Activated gamma-delta T cell treated with anti-CD3 and anti-CD28 coated beads, Interleukin-2, amount 50 U/mL, for 16 hours (primary cell): ENCODE results near the gene PSD2.
A peak's percentile ranks its signal among the peaks of the same experiment; 100 is the strongest.

Experiments used
- DNase-seq: peaks from one replicate; pipeline ENCODE4 v3.0.0-alpha.2; 2020; ENCODE audit warnings: low read depth

Gene PSD2

DNA sequence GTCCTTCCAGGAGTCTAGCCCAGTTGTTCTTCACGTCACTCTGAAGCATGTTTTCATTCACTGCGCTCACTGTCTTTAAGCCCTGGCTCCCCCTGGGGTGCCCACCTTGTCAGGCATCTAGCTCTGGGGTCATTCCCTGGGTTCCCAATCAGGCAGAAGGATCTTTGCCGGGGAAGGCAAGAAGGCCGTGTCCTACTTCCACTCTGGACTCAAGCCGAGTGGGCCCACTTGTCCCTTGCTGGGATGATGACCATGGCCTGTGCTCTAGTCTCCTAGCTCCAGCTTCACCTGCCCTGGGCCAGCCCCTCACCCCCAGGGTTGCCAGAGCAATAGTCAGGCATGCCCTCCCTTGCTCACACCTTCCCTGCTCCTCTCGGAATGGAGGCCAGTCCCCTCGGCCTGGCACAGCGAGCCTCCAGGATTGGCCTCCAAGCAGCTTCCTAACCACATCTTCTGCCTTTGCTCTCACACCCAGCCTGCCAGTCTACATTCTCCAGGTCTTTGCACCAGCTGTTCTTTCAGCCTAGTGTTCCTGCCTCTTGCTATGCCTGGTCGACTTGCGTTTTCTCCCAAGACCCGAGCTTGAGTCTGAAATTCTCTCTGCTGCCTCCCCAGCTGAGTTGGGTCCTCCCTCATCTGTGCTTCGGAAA, 32.2 kb upstream of the PSD2 start:
- DNase-seq: no peak

GRCh38 chr5:139763930-139764791, 31.4 kb upstream of the PSD2 start:
- DNase-seq: no peak

GRCh38 chr5:139764886-139765408, 30.7 kb upstream of the PSD2 start:
- DNase-seq: no peak

DNA sequence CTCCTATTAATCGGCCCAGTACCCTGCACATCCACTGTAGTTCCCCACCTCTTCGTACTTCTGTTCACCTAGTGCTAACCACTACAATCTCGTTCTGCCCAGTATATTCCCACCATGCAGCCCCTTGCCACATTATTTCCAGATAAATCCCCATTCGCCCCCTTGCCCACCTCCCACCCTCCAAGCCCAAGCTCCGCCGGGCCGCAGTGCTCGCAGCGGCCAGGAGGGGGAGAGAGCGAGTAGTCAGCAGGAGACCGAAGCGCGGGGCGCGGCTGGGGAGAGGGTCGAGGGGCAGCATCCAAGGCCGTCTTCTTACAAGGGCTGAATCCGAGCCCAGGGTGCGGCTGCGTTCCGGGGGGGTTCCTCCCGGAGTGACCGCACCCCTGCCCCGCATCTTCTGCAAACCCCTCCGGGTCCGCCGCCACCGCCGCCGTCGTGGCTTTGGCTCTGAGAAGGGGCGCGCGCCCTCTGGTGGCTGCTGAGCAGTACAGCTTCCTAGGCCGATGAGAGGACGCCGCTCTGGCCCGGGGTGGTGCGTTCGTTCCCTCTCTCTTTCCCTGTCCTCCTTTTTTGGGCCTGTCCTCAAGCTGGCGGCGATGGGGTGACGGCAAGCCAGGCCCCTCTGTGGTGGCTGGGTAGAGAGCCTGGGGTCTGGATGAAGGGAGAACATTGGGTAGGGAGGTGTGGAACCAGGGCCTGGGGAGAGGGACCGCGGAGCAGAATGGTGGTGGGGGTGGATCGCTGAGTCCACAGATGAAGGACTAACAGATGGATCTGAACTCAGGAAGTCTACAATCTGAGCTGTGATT, 30.0 kb upstream of the PSD2 start:
- peak; percentile 74 for DNase-seq

DNA sequence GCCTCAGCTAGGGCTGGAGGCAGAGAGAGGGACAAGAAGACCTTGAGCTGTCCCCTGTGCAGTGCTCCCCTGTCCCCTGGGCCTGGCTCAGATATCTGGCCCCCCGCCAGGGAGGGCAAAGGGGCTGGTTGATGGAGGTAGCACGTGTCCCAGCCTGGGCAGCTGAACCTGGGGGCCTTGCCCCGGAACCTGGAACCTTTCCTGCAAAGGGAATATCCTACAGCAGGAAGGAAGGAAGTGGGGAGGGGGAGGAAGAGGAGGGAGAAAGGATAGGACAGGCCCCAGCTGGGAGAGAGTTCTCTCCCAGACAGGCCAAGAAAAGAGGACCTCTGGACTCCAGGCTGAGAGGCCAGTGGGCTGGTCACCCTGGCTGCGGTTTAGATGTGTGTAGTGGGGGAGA, 27.6 kb upstream of the PSD2 start:
- DNase-seq: no peak

- no peak for DNase-seq
These were observed 26.7 kb upstream of the PSD2 start for GRCh38 chr5:139768807-139769465.

- no peak for DNase-seq
These were observed 26.1 kb upstream of the PSD2 start for GRCh38 chr5:139769477-139769876.

- DNase-seq: no peak
These were observed 24.9 kb upstream of the PSD2 start for GRCh38 chr5:139770722-139771121.

- no peak for DNase-seq
These were observed 23.4 kb upstream of the PSD2 start for GRCh38 chr5:139772089-139772791.

DNA sequence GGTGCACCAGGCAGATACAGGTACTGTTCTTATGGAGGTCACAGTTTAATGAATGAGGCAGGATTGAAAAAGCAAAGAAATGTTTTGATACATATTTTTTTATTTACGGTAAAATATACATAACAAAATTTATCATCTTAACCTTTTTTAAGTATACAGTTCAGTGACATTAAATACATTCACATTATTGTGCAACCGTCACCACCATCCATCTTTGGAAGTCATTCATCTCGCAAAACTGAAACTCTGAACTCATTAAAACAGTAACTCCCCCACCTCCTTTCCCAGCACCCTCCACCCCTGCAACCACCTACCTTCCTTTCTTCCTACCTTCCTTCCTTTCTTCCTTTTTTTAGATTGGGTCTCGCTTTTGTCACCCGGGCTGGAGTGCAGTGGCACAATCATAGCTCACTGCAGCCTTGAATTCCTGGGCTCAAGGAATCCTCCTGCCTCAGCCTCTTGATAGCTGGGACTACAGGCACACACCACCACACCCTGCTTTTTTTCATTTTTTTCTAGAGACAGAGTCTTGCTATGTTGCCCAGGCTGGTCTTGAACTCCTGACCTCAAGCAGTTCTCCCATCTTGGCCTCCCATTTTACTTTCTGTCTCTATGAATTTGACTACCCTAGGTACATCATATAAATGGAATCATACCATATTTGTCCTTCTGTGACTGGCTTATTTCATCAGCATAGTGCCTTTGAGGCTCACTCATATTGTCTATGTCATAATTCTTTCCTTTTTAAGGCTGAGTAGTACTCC, 22.5 kb upstream of the PSD2 start:
- no peak for DNase-seq

- peak; percentile 76 for DNase-seq
These were observed 20.5 kb upstream of the PSD2 start for GRCh38 chr5:139774980-139775661.

DNA sequence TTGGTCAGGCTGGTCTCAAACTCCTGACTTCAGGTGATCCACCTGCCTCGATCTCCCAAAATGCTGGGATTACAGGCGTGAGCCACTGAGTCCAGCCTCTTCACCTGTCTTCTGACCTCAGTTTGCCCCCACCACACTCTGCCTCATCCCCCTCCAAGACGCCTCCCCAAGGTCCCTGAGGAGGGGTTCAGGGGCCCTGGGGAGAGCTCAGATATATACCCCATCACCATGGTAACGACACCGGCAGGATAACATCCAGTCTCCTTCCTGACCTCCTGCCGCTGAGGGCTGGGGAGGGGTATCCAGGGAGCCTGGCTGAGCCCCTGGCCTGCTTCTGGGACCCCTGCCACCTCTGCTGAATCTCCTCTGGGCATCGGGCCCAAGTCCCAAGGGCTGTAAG, 19.7 kb upstream of the PSD2 start:
- no peak for DNase-seq

DNA sequence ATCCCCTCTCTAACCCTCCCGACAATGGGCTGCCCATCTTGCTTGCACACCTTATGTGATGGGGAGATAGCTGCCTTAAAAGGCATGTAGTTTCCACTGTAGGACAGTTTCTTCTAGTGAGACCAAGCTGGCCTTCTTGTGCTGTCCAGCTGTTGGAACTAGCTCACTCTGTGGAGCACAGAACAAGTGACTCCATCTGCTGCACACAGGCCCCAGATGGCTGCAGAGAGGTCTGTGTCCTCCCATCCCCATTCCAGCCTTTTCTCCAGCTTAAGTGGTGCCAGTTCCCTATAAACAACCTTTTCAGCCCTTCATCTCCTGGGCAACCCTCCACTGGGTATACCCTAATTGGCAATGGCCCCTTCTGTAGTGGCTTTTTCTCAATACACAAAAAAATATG, 18.7 kb upstream of the PSD2 start:
- DNase-seq: no peak

DNA sequence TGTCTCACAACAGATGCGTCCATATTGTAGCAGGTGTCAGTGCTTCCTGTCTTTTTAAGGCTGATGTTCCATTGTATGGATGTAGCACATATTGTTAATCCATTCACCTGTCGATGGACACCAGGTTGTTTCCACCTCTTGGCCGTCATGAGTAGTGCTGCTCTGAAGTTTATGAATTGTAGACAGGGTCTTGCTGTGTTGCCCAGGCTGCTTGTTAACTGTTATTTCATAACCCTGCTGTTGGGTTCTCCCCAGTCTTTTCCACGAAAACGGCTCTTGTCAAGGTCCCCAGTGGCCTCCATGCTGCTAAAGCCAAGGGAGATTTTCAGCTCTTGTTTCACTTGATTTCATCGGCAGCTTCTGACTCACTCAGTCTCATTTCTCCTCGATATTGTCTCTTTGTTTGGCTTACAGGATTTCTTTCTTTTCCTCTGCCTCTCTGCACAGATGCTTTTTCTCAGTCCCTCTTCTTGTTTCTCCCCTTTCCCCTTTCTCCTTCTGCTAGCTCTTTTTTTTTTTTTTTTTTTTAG, 12.1 kb upstream of the PSD2 start:
- no peak for DNase-seq

DNA sequence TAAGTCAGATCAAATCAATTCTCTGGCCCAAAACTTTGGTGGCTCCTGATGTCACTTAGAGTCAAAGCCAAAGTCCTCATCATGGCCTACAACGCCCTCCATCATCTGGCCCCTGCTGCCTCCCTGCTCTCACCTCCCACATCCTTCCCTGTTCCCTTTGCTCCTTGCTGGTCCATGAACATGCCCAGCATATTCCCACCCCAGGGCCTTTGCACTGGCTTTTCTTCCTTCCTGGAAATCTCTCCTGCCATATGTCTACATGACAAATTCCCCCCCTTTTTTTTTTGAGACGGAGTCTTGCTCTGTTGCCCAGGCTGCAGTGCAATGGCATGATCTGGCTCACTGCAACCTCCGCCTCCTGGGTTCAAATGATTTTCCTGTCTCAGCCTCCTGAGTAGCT, 11.1 kb upstream of the PSD2 start:
- no peak for DNase-seq

DNA sequence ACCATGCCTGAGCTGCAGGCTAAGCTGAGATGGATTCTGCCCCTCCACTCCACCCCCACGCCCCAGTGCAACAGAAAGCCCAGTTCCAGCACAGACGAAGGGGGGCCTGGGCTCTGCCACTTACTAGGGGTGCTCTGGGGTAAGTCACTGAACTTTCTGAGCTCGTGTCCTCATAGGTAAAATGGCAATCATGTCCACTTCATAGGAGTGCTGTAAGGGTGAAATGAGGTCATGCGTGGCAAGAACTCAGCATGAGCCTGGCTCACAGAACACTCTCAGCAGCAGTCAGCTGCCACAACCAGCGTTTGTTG, 8.4 kb upstream of the PSD2 start:
- no peak for DNase-seq

DNA sequence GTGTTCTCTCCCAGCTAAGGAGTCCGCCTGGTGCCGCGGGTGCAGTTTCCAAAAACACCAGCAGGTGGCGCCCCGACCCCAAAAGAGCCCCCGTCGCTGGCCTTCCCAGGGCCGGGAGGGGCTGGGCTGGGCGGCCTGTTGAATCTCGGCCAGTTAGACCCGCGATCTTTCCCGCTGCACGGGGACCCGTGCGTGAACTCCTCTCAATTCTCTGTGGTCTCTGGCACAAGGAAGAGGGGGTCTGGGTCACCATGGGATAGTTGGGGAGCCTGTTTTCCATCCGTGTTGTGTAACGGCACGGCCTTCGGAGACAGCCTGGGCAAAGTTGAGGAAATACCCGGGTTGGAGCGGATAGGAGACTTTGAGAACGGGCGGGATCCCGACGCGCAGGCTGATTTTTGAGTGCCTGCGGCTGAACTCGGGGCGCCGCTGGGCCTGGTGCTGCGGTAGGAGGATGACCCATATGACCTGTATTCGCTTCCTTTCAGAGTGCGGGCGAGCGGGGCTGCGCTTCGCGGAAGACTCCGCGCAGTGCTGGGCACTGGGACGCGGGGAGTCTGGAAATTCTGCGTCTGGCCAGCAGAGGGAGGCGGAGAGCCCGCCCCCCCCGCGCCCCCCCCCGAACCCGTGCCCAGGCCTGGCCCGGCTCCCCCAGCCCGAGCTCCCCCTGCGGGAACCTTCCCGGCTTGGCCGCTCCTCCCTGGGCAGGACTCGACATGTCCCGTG, 7.9 kb upstream of the PSD2 start:
- peak; percentile 80 for DNase-seq

GRCh38 chr5:139788294-139788910, 7.2 kb upstream of the PSD2 start:
- no peak for DNase-seq
